Measurements from ENCODE around the gene ATF2. TPM values are rescaled to one million over a fixed set of nuclear protein-coding genes. Genes with fewer than 3 reads are reported as not detected.

ATF2 gene
- total and polyA plus RNA-seq, 2 of the 13 experiments (the other 11 are each of a cell fraction or from before 2014, with no cell fraction given): 91.6 to 95.1 TPM

- TF ChIP-seq PRDM10 (CRISPR knock-in tag; IDR thresholded peaks at IDR 0.05; ENCODE audit: low read depth): peak; percentile 38
- TF ChIP-seq ZNF350 (CRISPR knock-in tag; IDR thresholded peaks at IDR 0.05; ENCODE audit: borderline replicate concordance, low read depth): peak; percentile 74; the same call in 1 of the 2 replicates
- peak; percentile 92 for TF ChIP-seq ZNF878 (CRISPR knock-in tag; IDR thresholded peaks at IDR 0.05)
- TF ChIP-seq HNF4G (IDR thresholded peaks at IDR 0.05; ENCODE audit: borderline replicate concordance, low read depth, low read length): no peak
- no peak for TF ChIP-seq HNF4G (CRISPR knock-in tag; IDR thresholded peaks at IDR 0.05; ENCODE audit: borderline replicate concordance, low read depth)
- TF ChIP-seq NBN (conservative IDR thresholded peaks at IDR 0.05): no peak
- no peak for TF ChIP-seq ZNF260 (CRISPR knock-in tag; IDR thresholded peaks at IDR 0.05; ENCODE audit: borderline replicate concordance, low read depth)
- TF ChIP-seq ZNF292 (CRISPR knock-in tag; IDR thresholded peaks at IDR 0.05; ENCODE audit: borderline replicate concordance, low read depth): peak; percentile 37
- no peak for TF ChIP-seq ZNF3 (CRISPR knock-in tag; IDR thresholded peaks at IDR 0.05)
- TF ChIP-seq MED13 (CRISPR knock-in tag; IDR thresholded peaks at IDR 0.05): peak; percentile 42; the same call in 1 of the 2 replicates
- no peak for TF ChIP-seq IKZF1 (IDR thresholded peaks at IDR 0.05)
- peak; percentile 79; the same call in 1 of the 2 replicates for TF ChIP-seq ZBTB10 (CRISPR knock-in tag; IDR thresholded peaks at IDR 0.05; ENCODE audit: borderline replicate concordance)
- TF ChIP-seq SMYD3 (CRISPR knock-in tag; IDR thresholded peaks at IDR 0.05): peak; percentile 68; the same call in 1 of the 2 replicates
- 0 out of 2 replicates have a peak, but pooled peaks have one; percentile 39 for TF ChIP-seq SIX4 (CRISPR knock-in tag; IDR thresholded peaks at IDR 0.05)
- no peak for TF ChIP-seq THYN1 (CRISPR knock-in tag; IDR thresholded peaks at IDR 0.05; ENCODE audit: borderline replicate concordance, low read depth)
- peak; percentile 79; the same call in 1 of the 2 replicates for TF ChIP-seq RARG (CRISPR knock-in tag; IDR thresholded peaks at IDR 0.05; ENCODE audit: low read depth)
- peak; percentile 73; the same call in 1 of the 2 replicates for TF ChIP-seq TCF7 (IDR thresholded peaks at IDR 0.05; ENCODE audit: low read depth)
- TF ChIP-seq ZFAT (CRISPR knock-in tag; conservative IDR thresholded peaks at IDR 0.05): no peak
- TF ChIP-seq SOX6 (IDR thresholded peaks at IDR 0.05): no peak
- TF ChIP-seq SOX6 (CRISPR knock-in tag; IDR thresholded peaks at IDR 0.05): peak; percentile 35; the same call in 1 of the 2 replicates
- no peak for TF ChIP-seq ZNF816 (CRISPR knock-in tag; IDR thresholded peaks at IDR 0.05; ENCODE audit: borderline replicate concordance)
- 0 out of 2 replicates have a peak, but pooled peaks have one; percentile 36 for TF ChIP-seq ZNF720 (CRISPR knock-in tag; IDR thresholded peaks at IDR 0.05)
- TF ChIP-seq PHF20 (CRISPR knock-in tag; IDR thresholded peaks at IDR 0.05): peak; percentile 77
- TF ChIP-seq SAFB2 (CRISPR knock-in tag; IDR thresholded peaks at IDR 0.05; ENCODE audit: borderline replicate concordance, low read depth): peak; percentile 60; the same call in 1 of the 2 replicates
- TF ChIP-seq ATRX (CRISPR knock-in tag; IDR thresholded peaks at IDR 0.05; ENCODE audit: borderline replicate concordance): no peak
Measured at GRCh38 chr2:175167792-175168563, at the start of gene ATF2 (continued).

Data from HepG2 (cell line).